Measurements from ENCODE around the gene COL21A1.

GRCh38 chr6:56072856-56073255 lies 174.5 kb downstream of the COL21A1 start:
- no peak for TF ChIP-seq CTCF (conservative IDR thresholded peaks at IDR 0.05 in 1 of 2, IDR thresholded peaks at IDR 0.05 in 1 of 2; ENCODE audit: extremely low read depth in 1 of 2, insufficient read depth in 1 of 2, low read depth in 1 of 2, low read length in 2 of 2)
- no peak for TF ChIP-seq EZH2 (IDR thresholded peaks at IDR 0.05; ENCODE audit: borderline replicate concordance, low read length)
